Measurements from ENCODE around the gene ADAMTSL2. TPM values are rescaled to one million over a fixed set of nuclear protein-coding genes. Genes with fewer than 3 reads are reported as not detected.

ADAMTSL2 gene
- total RNA-seq, 1 donor from 2014 or later: 1.3 TPM

DNA sequence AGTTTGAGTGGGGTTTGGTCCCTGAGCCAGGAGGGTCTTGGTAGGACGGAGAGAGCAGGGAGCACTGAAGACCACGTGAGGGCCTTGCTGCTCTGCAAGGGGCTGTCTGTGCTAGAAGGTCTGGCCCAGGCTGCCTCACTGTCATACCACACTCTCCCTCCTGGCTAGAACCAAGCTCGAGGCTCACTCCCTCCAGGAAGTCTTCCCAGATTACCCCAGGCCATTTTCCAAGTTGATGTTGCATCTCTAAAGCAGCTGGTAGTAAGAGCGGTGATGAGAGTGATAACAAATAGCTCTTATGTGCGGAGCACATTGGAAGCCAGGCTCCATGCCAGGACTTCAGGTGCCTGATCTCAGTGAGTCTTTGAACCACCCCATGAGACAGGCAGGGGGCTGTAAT lies 16.3 kb upstream of the ADAMTSL2 start:
- Mint-ChIP-seq H3K27ac (ENCODE audit: unreplicated experiment) (no peak overlapping the region), H3K4me1 (ENCODE audit: low read depth, unreplicated experiment) (peaks cover 13% of the 10 kb centered on the region), H3K4me3 (ENCODE audit: unreplicated experiment) (no peak overlapping the region), H3K27me3 (ENCODE audit: unreplicated experiment) (no peaks in the 10 kb centered on the region), H3K9me3 (ENCODE audit: unreplicated experiment) (peaks cover 2% of the 10 kb centered on the region), H3K36me3 (ENCODE audit: unreplicated experiment) (no peaks in the 10 kb centered on the region)
- TF ChIP-seq, protein P1, sequence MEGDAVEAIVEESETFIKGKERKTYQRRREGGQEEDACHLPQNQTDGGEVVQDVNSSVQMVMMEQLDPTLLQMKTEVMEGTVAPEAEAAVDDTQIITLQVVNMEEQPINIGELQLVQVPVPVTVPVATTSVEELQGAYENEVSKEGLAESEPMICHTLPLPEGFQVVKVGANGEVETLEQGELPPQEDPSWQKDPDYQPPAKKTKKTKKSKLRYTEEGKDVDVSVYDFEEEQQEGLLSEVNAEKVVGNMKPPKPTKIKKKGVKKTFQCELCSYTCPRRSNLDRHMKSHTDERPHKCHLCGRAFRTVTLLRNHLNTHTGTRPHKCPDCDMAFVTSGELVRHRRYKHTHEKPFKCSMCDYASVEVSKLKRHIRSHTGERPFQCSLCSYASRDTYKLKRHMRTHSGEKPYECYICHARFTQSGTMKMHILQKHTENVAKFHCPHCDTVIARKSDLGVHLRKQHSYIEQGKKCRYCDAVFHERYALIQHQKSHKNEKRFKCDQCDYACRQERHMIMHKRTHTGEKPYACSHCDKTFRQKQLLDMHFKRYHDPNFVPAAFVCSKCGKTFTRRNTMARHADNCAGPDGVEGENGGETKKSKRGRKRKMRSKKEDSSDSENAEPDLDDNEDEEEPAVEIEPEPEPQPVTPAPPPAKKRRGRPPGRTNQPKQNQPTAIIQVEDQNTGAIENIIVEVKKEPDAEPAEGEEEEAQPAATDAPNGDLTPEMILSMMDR (IDR thresholded peaks at IDR 0.05; ENCODE audit: partially characterized antibody, unreplicated experiment): no peak
- DNase-seq: no peak

DNA sequence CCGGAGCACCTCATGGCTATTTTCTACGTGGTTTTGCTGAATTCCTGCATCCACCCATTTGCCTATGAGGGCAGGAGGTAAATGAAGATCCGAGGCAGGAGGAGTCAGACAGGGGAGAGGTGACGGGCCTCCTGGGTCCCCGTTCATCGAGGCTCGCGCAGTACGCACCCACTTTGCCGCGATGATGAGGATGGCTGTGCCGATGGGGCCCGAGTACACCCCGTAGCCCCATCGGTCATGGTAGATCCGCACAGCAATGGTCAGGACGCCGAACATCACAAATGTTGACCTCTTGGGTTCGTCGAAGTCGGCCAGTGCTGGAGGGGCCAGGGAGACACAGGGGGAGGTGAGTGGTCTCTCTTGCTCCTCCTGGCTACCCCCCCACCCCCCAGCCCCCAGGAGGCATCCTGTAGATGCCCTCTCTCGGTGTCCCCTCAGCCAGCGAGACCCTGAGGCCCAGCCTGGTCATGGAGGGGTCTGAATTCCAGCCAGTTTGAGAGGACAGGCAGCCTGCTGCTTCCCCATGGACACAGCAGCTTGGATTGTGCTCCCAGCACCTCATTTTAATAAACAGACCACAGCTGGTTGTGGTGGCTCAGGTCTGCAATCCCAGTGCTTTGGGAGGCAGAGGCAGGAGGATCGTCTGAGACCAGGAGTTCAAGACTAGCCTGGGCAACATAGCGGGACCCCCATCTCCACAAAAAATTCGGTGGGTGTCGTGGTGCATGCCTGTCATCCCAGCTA lies 15.6 kb upstream of the ADAMTSL2 start:
- H3K9me3 Mint-ChIP-seq (ENCODE audit: unreplicated experiment): peaks cover 2% of the 10 kb centered on the region
- peaks cover 5% of the 10 kb centered on the region for H3K36me3 Mint-ChIP-seq (ENCODE audit: unreplicated experiment)
- H3K4me1 Mint-ChIP-seq (ENCODE audit: low read depth, unreplicated experiment): peaks cover 17% of the 10 kb centered on the region
- no peak overlapping the region for H3K27ac Mint-ChIP-seq (ENCODE audit: unreplicated experiment)
- TF ChIP-seq, protein P1 (IDR thresholded peaks at IDR 0.05; ENCODE audit: partially characterized antibody, unreplicated experiment): no peak
- no peak for DNase-seq
- H3K4me3 Mint-ChIP-seq (ENCODE audit: unreplicated experiment): no peak overlapping the region
- peaks cover 2% of the 10 kb centered on the region for H3K27me3 Mint-ChIP-seq (ENCODE audit: unreplicated experiment)

DNA sequence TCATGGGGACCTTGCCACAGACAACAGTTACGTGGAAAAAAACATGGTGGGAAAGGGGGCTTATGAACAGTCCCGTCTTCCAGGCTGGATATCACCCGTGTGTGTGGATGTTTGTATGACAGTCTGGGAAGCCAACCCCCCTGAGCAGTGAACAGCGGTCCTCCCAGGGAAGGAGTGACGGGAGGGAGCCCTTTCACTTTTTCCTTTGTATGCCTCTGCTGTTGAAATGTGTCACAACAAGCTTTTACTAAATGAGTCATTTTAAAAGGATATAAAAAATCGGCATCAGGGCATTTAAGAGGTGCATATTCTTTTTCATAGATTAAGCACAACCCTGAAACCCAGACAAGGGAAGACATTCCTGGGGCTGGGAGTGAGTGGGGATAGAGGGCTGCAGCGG lies 14.8 kb upstream of the ADAMTSL2 start:
- peaks cover 17% of the 10 kb centered on the region for H3K4me1 Mint-ChIP-seq (ENCODE audit: low read depth, unreplicated experiment)

DNA sequence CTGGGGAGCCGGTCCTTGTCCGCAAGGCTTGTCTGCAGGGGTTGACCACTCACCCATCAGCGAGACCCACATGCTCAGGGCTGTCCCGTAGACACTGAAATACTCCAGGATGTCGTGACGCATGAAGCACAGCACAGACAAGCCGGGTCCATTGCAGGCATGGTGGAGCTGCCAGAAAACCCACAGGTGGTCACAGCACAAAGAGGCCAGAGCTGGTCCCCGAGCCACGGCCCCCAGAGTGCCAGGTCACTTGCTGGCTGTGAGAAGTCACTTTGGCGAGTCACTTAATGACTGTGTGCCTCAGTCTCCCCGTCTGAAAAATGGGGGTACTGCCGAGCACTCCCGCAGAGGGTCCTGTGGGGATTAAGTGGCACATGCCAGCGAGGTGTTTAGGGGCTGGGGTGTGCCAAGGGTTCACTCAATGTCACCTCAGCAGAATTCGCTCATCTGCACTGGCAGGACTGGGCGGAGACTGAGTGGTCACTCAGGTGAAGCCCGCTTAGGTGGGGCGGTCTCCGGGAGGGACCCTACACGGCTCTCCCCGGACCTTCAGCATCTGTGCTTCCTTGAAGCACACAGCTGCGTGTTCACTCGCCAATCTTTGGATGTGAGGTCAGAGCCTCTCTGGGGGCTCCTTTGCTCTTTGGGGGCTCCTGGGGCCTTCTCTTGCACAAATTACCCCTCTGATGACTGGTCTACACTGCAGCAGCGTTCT lies 14.2 kb upstream of the ADAMTSL2 start:
- peaks cover 2% of the 10 kb centered on the region for H3K27me3 Mint-ChIP-seq (ENCODE audit: unreplicated experiment)
- DNase-seq: no peak
- H3K9me3 Mint-ChIP-seq (ENCODE audit: unreplicated experiment): peaks cover 2% of the 10 kb centered on the region
- TF ChIP-seq, protein P1 (IDR thresholded peaks at IDR 0.05; ENCODE audit: partially characterized antibody, unreplicated experiment): no peak
- peaks cover 17% of the 10 kb centered on the region for H3K4me1 Mint-ChIP-seq (ENCODE audit: low read depth, unreplicated experiment)
- peaks cover 6% of the 10 kb centered on the region for H3K36me3 Mint-ChIP-seq (ENCODE audit: unreplicated experiment)
- H3K4me3 Mint-ChIP-seq (ENCODE audit: unreplicated experiment): no peak overlapping the region
- no peak overlapping the region for H3K27ac Mint-ChIP-seq (ENCODE audit: unreplicated experiment)

More for the DNA sequence above, 14.8 kb upstream of the ADAMTSL2 start:
- TF ChIP-seq, protein P1 (IDR thresholded peaks at IDR 0.05; ENCODE audit: partially characterized antibody, unreplicated experiment): no peak
- peaks cover 2% of the 10 kb centered on the region for H3K27me3 Mint-ChIP-seq (ENCODE audit: unreplicated experiment)
- DNase-seq: no peak
- H3K36me3 Mint-ChIP-seq (ENCODE audit: unreplicated experiment): peaks cover 6% of the 10 kb centered on the region
- H3K4me3 Mint-ChIP-seq (ENCODE audit: unreplicated experiment): no peak overlapping the region
- no peak overlapping the region for H3K27ac Mint-ChIP-seq (ENCODE audit: unreplicated experiment)
- peaks cover 2% of the 10 kb centered on the region for H3K9me3 Mint-ChIP-seq (ENCODE audit: unreplicated experiment)

Data from glutamatergic neuron (in vitro differentiated cells).